Esophagus squamous epithelium (tissue), 4 donors: ENCODE data around the gene AKR1B15.

Experiments used
- CTCF ChIP-seq, 6 experiments: fragments of 450-650 bp in 4 of 6; fragments of 200-600 bp in 2 of 6; sonication (generic) in 2 of 6; IDR thresholded peaks; one replicate each; pipeline ENCODE4 v1.5.1; 2016 to 2019; ENCODE audit warnings: antibody characterized with exemption in 6 of 6, mild to moderate bottlenecking in 4 of 6, moderate library complexity in 4 of 6
- POLR2A ChIP-seq, 4 donors: fragments of 450-650 bp; IDR thresholded peaks; one replicate each; pipeline ENCODE4 v1.6.1; 2017; ENCODE audit warnings: antibody characterized with exemption in 4 of 4, mild to moderate bottlenecking in 4 of 4, moderate library complexity in 3 of 4

- TF ChIP-seq CTCF (IDR thresholded peaks at IDR 0.05) (no peak), POLR2A (IDR thresholded peaks at IDR 0.05) (no peak)
Observed at GRCh38 chr7:134593530-134594392, 44.9 kb downstream of the AKR1B15 start.
